Nephron progenitor cell (in vitro differentiated cells): ENCODE measurements around the gene OSBPL8.

ENCODE experiments used
- DNase-seq: peaks from one replicate; pipeline ENCODE4 v3.0.0; 2021
- H3K27ac Mint-ChIP-seq: 2 replicates; pipeline ENCODE4 v1.8.0; 2021; ENCODE audit warnings: mild to moderate bottlenecking, moderate library complexity, mixed read lengths
- H3K27me3 Mint-ChIP-seq: 2 replicates; pipeline ENCODE4 v1.8.0; 2021; ENCODE audit warnings: mild to moderate bottlenecking, low read depth, mixed read lengths; ENCODE audit not compliant: poor library complexity
- H3K36me3 Mint-ChIP-seq: 2 replicates; pipeline ENCODE4 v1.8.0; 2021; ENCODE audit warnings: low read depth, mixed read lengths
- H3K4me1 Mint-ChIP-seq: 2 replicates; pipeline ENCODE4 v1.8.0; 2021; ENCODE audit warnings: mixed read lengths
- H3K4me3 Mint-ChIP-seq: 2 replicates; pipeline ENCODE4 v1.8.0; 2021; ENCODE audit warnings: mild to moderate bottlenecking, moderate library complexity, mixed read lengths
- H3K9me3 Mint-ChIP-seq: 2 replicates; pipeline ENCODE4 v1.8.0; 2021; ENCODE audit warnings: mild to moderate bottlenecking, moderate library complexity, mixed read lengths
- CTCF ChIP-seq: fragments of 200-600 bp; sonication (generic); IDR thresholded peaks from 2 replicates; pipeline ENCODE4 v1.5.0; 2021; ENCODE audit warnings: antibody characterized with exemption

OSBPL8 gene

GRCh38 chr12:76313299-76313698, 246.3 kb downstream of the OSBPL8 start:
- H3K36me3 Mint-ChIP-seq, result no peaks in the 10 kb centered on the region
- peaks cover 5% of the 10 kb centered on the region for H3K27me3 Mint-ChIP-seq
- H3K4me3 Mint-ChIP-seq, result no peak overlapping the region
- no peak for DNase-seq
- peaks cover 15% of the 10 kb centered on the region for H3K4me1 Mint-ChIP-seq
- TF ChIP-seq CTCF, result no peak
- peak overlapping the region; percentile 62 for H3K27ac Mint-ChIP-seq
- H3K9me3 Mint-ChIP-seq, result peaks cover 2% of the 10 kb centered on the region

- H3K27me3 Mint-ChIP-seq, result peaks cover 5% of the 10 kb centered on the region
- no peaks in the 10 kb centered on the region for H3K36me3 Mint-ChIP-seq
- H3K4me1 Mint-ChIP-seq, result peaks cover 15% of the 10 kb centered on the region
- H3K4me3 Mint-ChIP-seq, result no peak overlapping the region
- peak overlapping the region; percentile 31 for H3K27ac Mint-ChIP-seq
- DNase-seq, result no peak
- no peak for TF ChIP-seq CTCF
- no peaks in the 10 kb centered on the region for H3K9me3 Mint-ChIP-seq
These were observed 247.3 kb downstream of the OSBPL8 start for GRCh38 chr12:76312315-76312714.

- H3K27ac Mint-ChIP-seq, result no peak overlapping the region
- no peak for DNase-seq
These were observed 247.8 kb downstream of the OSBPL8 start for GRCh38 chr12:76311796-76312195.

GRCh38 chr12:76310110-76310509, 249.5 kb downstream of the OSBPL8 start:
- Mint-ChIP-seq H3K9me3 (no peaks in the 10 kb centered on the region), H3K4me3 (no peak overlapping the region), H3K27me3 (peaks cover 10% of the 10 kb centered on the region), H3K4me1 (peaks cover 15% of the 10 kb centered on the region), H3K27ac (no peak overlapping the region), H3K36me3 (no peaks in the 10 kb centered on the region)
- no peak for TF ChIP-seq CTCF
- DNase-seq, result no peak

More at GRCh38 chr12:76311796-76312195, 247.8 kb downstream of the OSBPL8 start:
- no peak overlapping the region for H3K4me3 Mint-ChIP-seq
- no peaks in the 10 kb centered on the region for H3K36me3 Mint-ChIP-seq
- H3K27me3 Mint-ChIP-seq, result peaks cover 5% of the 10 kb centered on the region
- TF ChIP-seq CTCF, result no peak
- H3K4me1 Mint-ChIP-seq, result peaks cover 15% of the 10 kb centered on the region
- no peaks in the 10 kb centered on the region for H3K9me3 Mint-ChIP-seq

GRCh38 chr12:76308866-76309265, 250.7 kb downstream of the OSBPL8 start:
- peaks cover 15% of the 10 kb centered on the region for H3K4me1 Mint-ChIP-seq
- TF ChIP-seq CTCF, result no peak
- H3K27ac Mint-ChIP-seq, result no peak overlapping the region
- no peak overlapping the region for H3K4me3 Mint-ChIP-seq
- no peak for DNase-seq
- no peaks in the 10 kb centered on the region for H3K9me3 Mint-ChIP-seq
- H3K36me3 Mint-ChIP-seq, result no peaks in the 10 kb centered on the region
- H3K27me3 Mint-ChIP-seq, result peaks cover 7% of the 10 kb centered on the region

GRCh38 chr12:76307083-76307482, 252.5 kb downstream of the OSBPL8 start:
- Mint-ChIP-seq H3K9me3 (no peaks in the 10 kb centered on the region), H3K4me1 (peaks cover 4% of the 10 kb centered on the region), H3K36me3 (no peaks in the 10 kb centered on the region), H3K27ac (no peak overlapping the region), H3K4me3 (no peak overlapping the region), H3K27me3 (peaks cover 7% of the 10 kb centered on the region)
- DNase-seq, result no peak
- TF ChIP-seq CTCF, result no peak
